B cell (primary cell): ENCODE results near the gene RTP4.

ENCODE experiments used
- CTCF ChIP-seq: fragments of 200-600 bp; IDR thresholded peaks from one replicate; pipeline ENCODE4 v1.8.0; 2022; ENCODE audit warnings: antibody characterized with exemption, mild to moderate bottlenecking
- EZH2 ChIP-seq: IDR thresholded peaks from 2 replicates; pipeline ENCODE4 v1.6.1; 2012; ENCODE audit warnings: borderline replicate concordance, low read depth, mild to moderate bottlenecking, moderate library complexity, low read length; ENCODE audit not compliant: insufficient read depth, poor library complexity, severe bottlenecking

GRCh38 chr3:187360596-187360995 is 7.6 kb upstream of the RTP4 start:
- TF ChIP-seq CTCF (no peak), EZH2 (no peak)
